IPS-NIHi11 (cell line): ENCODE data around the gene HIVEP3.

Experiments used
- DNase-seq: peaks from one replicate; pipeline ENCODE4 v3.0.0; 2012; ENCODE audit warnings: mixed read lengths, low spot score

Gene HIVEP3

GRCh38 chr1:41758500-41758899, 160.2 kb downstream of the HIVEP3 start:
- DNase-seq, result no peak

GRCh38 chr1:41754540-41754939, 164.2 kb downstream of the HIVEP3 start:
- no peak for DNase-seq

GRCh38 chr1:41752514-41753170, 166.1 kb downstream of the HIVEP3 start:
- DNase-seq, result no peak

GRCh38 chr1:41751804-41752513, 166.8 kb downstream of the HIVEP3 start:
- no peak for DNase-seq

- no peak for DNase-seq
Measured at GRCh38 chr1:41749991-41750745, 168.6 kb downstream of the HIVEP3 start.

DNA sequence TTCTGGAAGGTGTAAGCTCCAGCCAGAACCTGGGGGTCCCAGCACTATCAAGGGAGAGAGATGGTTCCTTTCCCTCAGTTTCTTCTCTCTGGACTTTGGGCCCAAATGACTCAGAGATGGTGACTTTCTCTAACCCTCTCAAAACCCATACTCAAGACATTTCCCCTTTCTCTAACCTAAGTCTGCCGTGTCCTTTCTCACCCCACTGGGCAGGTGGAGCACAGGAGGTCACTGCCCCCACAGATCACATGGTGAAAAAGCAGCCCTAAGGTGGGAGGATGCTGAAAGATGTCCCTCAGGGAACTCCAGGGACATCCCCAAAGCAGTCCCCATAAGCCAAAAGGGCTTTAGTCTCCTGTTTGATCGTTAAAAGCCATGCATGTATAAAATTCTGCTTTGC, 173.7 kb downstream of the HIVEP3 start:
- DNase-seq, result no peak

- no peak for DNase-seq
Measured at GRCh38 chr1:41743366-41743765, 175.4 kb downstream of the HIVEP3 start.

DNA sequence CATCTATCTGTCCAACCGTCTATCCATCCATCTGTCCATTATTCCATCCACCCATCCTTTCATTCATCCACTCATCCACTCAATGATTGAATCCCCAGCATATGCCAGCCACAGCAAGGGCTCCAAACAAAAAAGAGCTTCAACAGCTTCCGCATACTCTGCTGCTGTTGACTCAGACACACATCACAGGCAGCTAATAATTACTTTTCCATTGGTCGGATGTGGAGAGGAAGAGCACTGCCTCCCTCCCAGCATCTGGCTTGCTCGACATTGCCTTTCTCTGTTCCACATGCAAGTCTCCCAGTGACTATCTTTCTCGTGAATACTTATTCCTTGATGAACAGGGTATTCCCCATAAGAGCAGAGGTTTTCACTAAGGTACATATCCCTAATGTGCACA, 176.5 kb downstream of the HIVEP3 start:
- DNase-seq, result no peak

DNA sequence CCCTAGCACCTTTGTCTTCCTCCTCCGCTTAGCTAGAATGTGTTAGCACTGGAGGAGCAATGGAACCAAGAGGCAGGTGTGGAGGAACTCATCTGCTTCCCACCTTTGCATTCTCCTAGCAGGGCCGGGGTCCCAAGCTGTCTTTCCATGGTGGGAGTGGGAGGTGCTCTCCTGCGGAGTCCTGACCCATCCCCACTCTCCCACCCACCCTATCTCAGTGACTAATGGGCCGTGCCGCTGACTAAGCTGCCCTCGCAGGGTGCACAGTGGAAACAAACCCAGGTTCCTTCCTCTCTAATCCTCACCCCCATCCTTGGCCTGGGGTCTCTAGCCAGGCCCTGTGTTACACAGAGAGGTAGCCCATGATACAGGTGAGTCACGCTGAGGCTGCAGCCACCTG, 177.5 kb downstream of the HIVEP3 start:
- DNase-seq, result no peak

- no peak for DNase-seq
Measured at GRCh38 chr1:41740630-41741239, 178.0 kb downstream of the HIVEP3 start.

- DNase-seq, result no peak
Measured at GRCh38 chr1:41740058-41740457, 178.7 kb downstream of the HIVEP3 start.

GRCh38 chr1:41739061-41739955, 179.4 kb downstream of the HIVEP3 start:
- no peak for DNase-seq

DNA sequence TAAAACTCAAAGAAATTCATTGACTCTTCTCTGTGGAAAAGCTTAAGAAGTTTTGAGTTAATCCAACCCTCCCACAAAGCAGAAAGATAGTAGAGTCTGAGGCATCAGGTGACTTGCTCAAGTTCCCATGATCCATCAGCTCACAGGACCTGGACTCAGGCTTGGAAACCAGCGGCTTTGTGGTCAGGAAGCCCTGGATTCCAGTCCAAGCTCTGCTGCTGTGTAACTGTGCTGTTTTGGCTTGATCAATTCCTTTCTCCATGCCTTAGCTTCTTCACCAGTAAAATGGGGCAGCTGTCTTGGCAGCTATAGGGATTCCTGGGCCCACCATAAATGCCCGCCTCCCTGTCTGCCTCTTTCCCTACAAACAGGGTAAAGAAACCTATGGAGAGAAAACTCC, 180.2 kb downstream of the HIVEP3 start:
- no peak for DNase-seq

DNA sequence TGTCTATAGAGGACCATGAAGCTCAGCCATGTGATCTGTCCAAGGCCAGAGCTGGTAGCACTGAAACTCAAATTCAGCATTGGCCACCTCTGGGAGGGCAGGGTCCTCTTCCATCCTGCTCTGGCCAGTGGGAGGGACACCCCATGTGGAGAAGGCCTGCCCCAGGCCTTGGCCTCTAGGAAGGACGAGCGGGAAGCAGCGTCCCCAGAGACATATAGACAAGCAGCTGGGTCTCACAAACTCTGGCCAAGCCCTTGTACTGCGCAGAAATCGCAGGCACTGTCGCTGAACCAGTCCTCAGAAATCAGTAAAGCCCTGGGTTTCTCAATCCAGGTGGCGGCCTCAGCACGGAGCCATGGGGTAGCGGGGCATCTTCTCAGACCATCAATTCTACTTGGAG, 180.7 kb downstream of the HIVEP3 start:
- DNase-seq, result no peak

- DNase-seq, result peak; percentile 41
Measured at GRCh38 chr1:41735631-41736260, 183.0 kb downstream of the HIVEP3 start.

- DNase-seq, result no peak
Measured at GRCh38 chr1:41735139-41735538, 183.6 kb downstream of the HIVEP3 start.

GRCh38 chr1:41734201-41734970, 184.3 kb downstream of the HIVEP3 start:
- no peak for DNase-seq

DNA sequence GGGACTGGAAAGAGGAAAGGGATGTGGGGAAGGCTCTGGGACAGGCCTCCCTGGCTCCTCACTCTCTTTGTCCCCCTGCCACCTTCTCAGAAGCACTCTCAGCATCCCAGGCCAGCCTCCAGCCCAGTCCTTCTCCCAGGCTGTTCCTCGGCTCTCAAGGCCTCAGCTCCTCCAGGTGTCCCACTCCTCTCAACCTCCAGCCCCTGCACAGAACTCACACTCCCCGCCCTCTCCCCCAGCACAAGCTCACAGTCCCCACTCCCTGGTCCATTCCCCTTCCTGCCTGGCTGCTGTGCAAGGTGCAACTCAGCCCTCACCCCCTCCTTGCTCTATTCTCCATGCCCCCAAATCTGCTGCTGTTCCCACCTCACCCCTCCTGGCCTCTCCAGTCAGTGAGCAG, 185.0 kb downstream of the HIVEP3 start:
- no peak for DNase-seq

DNA sequence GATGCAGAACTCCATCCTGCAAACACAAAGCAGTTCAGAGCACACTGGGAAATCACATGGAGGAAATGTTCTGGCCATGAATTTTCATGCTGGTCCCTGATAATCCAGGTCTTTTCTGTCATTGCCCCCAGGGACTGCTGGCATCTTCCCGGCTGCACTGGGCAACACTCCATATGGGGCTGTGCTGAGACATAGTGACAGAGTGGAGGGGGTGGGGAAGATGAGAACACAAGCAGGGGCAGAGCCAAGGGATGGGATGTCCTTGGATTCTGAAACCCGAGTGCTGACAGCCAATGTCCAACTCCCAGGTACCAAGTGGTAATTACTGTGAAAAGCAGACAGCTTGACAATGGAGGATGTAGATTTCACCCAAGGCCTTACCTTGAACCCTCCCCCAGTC, 185.7 kb downstream of the HIVEP3 start:
- no peak for DNase-seq

DNA sequence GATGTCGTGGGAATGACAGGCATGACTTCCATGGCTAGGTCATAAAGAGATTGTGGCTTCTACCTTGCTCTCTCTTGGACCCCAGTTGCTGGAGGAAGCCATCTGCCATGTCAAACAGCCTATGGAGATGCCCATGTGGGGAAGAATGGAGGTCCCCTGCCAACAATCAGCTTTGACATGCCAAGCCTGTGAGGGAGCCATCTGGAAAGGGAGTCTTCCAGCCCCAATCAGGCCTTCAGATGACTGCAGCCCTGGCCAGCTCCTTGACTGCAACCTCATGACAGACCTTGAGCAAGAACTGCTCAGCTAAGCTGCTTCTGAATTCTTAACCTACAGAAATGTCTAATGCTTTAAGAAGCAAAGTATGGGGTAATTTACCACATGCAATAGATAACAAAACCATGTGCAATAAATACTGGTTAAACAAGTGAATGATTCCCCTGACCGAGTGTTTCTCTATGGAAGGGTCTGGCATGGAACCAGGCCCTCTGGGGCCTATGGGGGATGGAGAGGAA, 187.1 kb downstream of the HIVEP3 start:
- no peak for DNase-seq
